HG02938 (cell line): ENCODE results near the gene HSPA8.
"Not testable (repeated sequence)": the region's sequence is repeated elsewhere in the genome, so short reads cannot be mapped to it uniquely, and the experiment has no call there.

Source experiments
- ATAC-seq: cut with Tn5 transposase; IDR thresholded peaks from one replicate; pipeline ENCODE4 v1.9.1; 2021; ENCODE audit warnings: mild to moderate bottlenecking, moderate library complexity; ENCODE audit not compliant: unreplicated experiment

HSPA8 gene

GRCh38 chr11:123061403-123062157 is at the start of gene HSPA8:
Gene HSPA8, minus strand, starts transcription at chr11:123062136. Its CDS starts 812 bp downstream, at chr11:123061324.
- ATAC-seq = peak; percentile 5

- no peak for ATAC-seq
Measured at GRCh38 chr11:123111465-123111864, 49.5 kb upstream of the HSPA8 start.

- ATAC-seq = no peak
Measured at GRCh38 chr11:123110397-123110796, 48.5 kb upstream of the HSPA8 start.

GRCh38 chr11:123107945-123108495 is 46.1 kb upstream of the HSPA8 start:
- ATAC-seq = no peak

- no peak for ATAC-seq
Measured at GRCh38 chr11:123104697-123105096, 42.8 kb upstream of the HSPA8 start.

GRCh38 chr11:123103326-123103980 is 41.5 kb upstream of the HSPA8 start:
- no peak for ATAC-seq

GRCh38 chr11:123100379-123101085 is 38.6 kb upstream of the HSPA8 start:
- no peak for ATAC-seq

- ATAC-seq = no peak
Measured at GRCh38 chr11:123098990-123099389, 37.1 kb upstream of the HSPA8 start.

GRCh38 chr11:123093739-123094138 is 31.8 kb upstream of the HSPA8 start:
- ATAC-seq = no peak

GRCh38 chr11:123091506-123091905 is 29.6 kb upstream of the HSPA8 start:
- ATAC-seq = no peak

GRCh38 chr11:123090168-123090567 is 28.2 kb upstream of the HSPA8 start:
- not testable (repeated sequence) for ATAC-seq

- not testable (repeated sequence) for ATAC-seq
Measured at GRCh38 chr11:123088896-123089295, 27.0 kb upstream of the HSPA8 start.

- peak; percentile 92 for ATAC-seq
Measured at GRCh38 chr11:123087657-123088056, 25.7 kb upstream of the HSPA8 start.

- no peak for ATAC-seq
Measured at GRCh38 chr11:123086305-123086704, 24.4 kb upstream of the HSPA8 start.

GRCh38 chr11:123085497-123085896 is 23.6 kb upstream of the HSPA8 start:
- ATAC-seq = no peak

- no peak for ATAC-seq
Measured at GRCh38 chr11:123084454-123084853, 22.5 kb upstream of the HSPA8 start.

GRCh38 chr11:123083623-123084029 is 21.7 kb upstream of the HSPA8 start:
- ATAC-seq = no peak

- no peak for ATAC-seq
Measured at GRCh38 chr11:123082977-123083376, 21.0 kb upstream of the HSPA8 start.

GRCh38 chr11:123080015-123080414 is 18.1 kb upstream of the HSPA8 start:
- no peak for ATAC-seq

- no peak for ATAC-seq
Measured at GRCh38 chr11:123076484-123076883, 14.5 kb upstream of the HSPA8 start.

GRCh38 chr11:123073343-123074057 is 11.6 kb upstream of the HSPA8 start:
- no peak for ATAC-seq
